ENCODE results near the gene KRT1.

The KRT1 gene

DNA sequence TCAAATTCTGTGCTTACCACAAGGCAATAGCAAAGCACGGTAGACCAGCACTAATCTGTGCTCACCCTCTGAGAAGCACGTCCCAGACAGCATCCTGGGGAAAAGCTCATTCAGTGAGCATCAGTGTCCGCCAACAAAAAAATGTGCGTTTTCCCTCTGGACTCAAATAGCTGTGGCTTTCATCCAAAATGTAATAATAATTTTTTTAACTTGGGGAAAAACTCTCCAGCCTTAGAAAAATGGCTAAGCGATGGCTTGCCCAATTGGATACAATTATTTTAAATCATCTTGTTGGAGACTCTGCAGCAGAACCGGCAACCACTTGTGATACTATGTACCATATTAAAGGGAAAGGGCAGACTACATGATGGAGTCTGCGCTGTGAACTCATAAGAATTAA lies 24.3 kb upstream of the KRT1 start:
- TF ChIP-seq GATA3 (IDR thresholded peaks at IDR 0.05; ENCODE audit: low read depth, low read length): no peak

DNA sequence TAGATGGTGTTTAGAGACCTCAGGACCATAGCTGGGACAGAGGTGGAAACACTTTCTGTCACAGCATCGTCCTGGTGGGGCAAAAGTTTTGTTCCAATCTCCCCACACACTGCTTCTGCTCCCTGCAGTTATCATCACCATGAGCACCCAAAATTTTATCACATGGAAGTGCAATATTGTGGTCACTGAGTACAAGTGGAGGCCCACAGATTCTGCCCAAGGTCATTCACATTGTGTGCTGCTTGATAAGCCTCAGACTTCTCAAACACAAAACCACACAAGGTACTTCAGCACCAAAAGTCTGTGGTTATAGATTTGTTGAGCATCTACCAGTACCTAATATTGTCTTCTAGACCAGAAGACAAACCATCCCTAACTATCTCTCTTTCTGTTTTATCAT lies 23.7 kb upstream of the KRT1 start:
- no peak for TF ChIP-seq GATA2 (IDR thresholded peaks at IDR 0.05; ENCODE audit: low read depth, low read length)
- no peak for TF ChIP-seq GATA3 (IDR thresholded peaks at IDR 0.05; ENCODE audit: low read depth, low read length)

DNA sequence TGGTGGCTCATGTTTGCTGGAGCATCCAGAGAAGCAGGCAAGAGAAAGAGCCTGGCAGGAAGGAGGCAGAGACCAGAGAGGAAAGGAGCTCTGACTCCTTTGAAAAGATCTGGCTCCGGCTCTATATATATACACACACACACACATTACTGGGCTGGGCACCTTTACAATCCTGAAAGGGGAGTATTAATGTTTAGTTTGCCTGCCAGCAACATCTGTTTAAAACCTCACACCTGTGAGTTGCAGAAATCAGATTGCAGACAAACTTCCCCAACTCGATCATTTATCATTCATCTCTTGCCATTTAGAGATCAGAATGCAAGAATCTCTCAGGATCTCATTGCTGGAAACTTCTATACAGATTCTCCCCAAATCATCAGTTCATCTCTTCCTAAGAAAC lies 23.2 kb upstream of the KRT1 start, which contains the start of gene KRT77:
Gene KRT77 (minus strand): TSS at position 101 of the 400 bp plus-strand sequence. CDS start 90 bp downstream, at position 11.
- no peak for TF ChIP-seq GATA2 (IDR thresholded peaks at IDR 0.05; ENCODE audit: low read depth, low read length)

DNA sequence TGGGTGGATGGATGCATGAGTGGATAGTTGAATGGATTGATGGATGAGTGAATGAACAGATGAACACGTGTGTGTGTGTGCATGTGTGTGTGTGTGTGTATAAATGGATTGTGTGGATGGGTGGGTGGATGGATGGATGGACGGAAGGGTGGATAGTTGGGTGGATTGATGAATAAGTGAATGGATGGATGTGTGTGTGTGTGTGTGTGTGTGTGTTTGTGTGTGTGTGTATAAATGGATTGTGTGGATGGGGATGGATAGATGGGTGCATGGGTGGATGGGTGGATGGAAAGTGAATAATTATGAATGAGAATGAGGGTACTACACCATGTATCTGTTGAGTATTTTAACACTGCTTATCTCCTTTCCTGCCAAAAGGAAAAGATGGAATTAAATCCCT lies 22.1 kb upstream of the KRT1 start:
- no peak for TF ChIP-seq GATA2 (IDR thresholded peaks at IDR 0.05; ENCODE audit: low read depth, low read length)
- TF ChIP-seq GATA3 (IDR thresholded peaks at IDR 0.05; ENCODE audit: low read depth, low read length): no peak

DNA sequence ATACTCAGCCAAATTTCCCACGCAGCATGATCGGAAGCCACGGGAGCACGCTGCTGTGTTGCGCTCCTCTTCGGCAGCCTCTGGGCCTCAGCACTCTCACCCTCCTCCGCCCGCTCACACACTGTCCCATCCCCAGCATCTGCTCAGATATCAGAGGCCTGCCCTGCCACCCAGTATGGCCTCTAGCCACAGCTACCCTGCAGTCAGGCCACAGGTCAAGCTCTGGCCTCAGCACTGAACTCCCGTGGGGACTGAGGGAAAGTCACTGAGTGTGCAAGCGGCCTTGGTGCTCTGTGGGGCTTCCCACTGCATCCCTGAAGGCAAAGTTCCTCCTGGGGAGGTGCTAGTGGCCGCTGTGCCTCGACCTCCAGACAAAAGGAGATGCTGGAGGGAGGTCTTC lies 21.1 kb upstream of the KRT1 start:
- TF ChIP-seq GATA2 (IDR thresholded peaks at IDR 0.05; ENCODE audit: low read depth, low read length) (no peak), GATA3 (IDR thresholded peaks at IDR 0.05; ENCODE audit: low read depth, low read length) (no peak)

DNA sequence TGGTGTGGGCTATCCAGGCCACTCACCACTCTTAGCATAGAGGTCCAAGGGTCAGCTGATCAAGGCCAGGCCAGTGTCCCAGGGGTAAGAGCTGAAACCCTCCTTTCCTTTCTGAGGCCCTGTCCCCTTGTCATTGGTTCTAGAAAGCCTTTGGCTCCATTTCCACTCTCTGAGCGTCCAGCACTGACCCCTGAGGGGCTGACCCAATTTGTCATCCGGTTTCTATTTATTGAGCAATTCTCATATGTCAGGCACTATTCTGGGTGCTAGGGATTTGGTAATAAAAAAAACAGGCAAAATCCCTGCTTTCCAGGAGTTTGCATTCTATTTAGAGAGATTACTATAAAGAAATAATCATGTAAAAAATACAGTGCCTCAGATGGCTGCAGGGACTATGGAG lies 19.8 kb upstream of the KRT1 start:
- TF ChIP-seq GATA2 (IDR thresholded peaks at IDR 0.05; ENCODE audit: low read depth, low read length) (no peak), GATA3 (IDR thresholded peaks at IDR 0.05; ENCODE audit: low read depth, low read length) (no peak)

DNA sequence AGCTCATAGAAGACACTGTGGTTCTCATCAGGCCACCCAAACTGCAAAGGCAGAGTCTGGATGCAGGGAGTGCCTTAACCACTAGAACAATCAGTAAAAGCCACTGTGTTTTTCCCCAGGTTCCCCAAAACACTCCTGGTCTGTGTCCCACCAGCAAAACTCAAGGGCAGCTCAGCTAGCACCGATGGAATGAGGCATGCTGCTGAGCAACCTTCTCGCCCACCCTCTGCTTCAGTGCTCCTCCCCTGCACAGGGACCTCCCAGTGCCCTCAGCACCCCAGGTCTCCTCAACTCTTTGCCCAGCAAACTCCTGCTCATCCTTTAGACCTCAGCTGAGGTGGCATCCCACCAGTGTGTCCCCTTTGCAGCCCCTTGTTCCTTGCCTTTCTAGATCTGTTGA lies 19.2 kb upstream of the KRT1 start:
- no peak for TF ChIP-seq GATA2 (IDR thresholded peaks at IDR 0.05; ENCODE audit: low read depth, low read length)
- no peak for TF ChIP-seq GATA3 (IDR thresholded peaks at IDR 0.05; ENCODE audit: low read depth, low read length)

DNA sequence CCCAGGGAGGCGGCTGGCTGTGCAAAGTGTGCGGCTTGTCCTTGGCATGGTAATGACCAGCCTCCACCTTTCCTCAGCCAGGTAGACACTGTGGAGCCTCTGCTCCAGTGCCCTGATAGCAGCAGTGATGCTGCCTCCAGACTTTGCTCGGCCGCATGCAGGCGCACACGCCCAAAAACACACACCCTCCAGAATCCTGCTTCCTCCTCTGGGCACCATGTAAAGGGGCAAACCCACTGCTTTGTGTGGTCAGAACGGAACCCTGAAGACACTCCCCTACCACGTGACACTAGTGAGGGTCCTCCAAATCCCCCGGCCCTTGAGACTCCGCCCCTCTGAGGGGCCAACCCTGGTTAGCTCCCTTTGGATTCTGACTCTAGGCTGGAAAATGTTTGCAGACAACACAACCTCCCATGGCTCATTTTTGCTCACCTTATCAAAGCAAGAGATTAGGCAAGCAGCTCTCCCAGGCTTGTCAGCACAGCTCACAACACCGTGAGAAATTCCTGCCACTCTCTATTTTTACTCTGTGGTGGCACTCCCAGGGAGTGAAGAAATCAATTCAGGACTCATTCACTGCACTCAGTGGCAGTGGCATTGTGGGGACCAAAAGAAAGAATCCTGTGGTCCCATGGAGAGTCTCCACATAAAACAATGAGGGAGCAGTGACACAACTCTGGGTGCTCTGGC lies 18.6 kb upstream of the KRT1 start:
- TF ChIP-seq GATA2 (IDR thresholded peaks at IDR 0.05; ENCODE audit: low read depth, low read length): no peak

DNA sequence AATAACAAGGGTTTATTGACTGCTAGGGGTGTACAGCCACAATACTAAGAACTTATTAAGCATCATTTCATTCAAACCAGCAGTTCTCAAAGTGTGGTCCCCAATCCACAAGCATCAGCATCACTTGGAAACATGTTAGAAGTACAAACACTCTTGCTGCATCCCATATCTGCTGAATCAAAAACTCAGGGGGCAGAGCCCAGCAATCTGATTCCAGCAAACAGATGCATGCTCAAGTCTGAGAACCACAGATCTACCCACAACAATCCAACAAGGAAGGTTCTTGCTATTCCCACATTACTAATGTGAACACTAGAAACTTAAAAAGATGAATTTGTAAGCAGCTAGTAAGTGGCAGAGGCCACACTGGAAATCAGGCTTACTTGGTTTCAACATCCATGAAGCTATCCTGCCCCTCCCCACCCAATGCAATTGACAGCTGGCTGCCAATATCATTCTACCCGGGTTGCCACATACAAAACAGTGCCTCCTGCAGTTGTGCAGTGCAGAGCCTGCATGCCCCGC lies 16.9 kb upstream of the KRT1 start:
- no peak for TF ChIP-seq GATA3 (IDR thresholded peaks at IDR 0.05; ENCODE audit: low read depth, low read length)

DNA sequence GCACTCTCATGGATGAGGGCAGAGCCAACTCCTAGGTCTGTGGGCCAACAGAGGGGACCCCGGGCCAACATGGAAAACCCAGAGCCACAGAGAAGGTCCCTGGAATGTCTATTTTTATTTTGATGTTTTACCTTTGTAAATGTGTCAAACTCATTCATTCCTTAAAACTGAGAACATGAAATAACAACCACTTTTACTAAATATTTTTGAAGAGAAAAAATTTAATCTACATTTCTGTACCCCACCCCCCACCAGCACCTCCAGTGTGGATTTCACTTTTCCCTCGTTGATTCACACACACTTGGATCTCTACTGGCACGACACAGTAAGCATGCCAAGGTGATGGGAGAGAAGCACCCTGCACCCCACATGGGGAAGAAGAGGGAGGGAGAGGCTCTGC lies 16.4 kb upstream of the KRT1 start:
- no peak for TF ChIP-seq GATA2 (IDR thresholded peaks at IDR 0.05; ENCODE audit: low read depth, low read length)
- no peak for TF ChIP-seq GATA3 (IDR thresholded peaks at IDR 0.05; ENCODE audit: low read depth, low read length)

DNA sequence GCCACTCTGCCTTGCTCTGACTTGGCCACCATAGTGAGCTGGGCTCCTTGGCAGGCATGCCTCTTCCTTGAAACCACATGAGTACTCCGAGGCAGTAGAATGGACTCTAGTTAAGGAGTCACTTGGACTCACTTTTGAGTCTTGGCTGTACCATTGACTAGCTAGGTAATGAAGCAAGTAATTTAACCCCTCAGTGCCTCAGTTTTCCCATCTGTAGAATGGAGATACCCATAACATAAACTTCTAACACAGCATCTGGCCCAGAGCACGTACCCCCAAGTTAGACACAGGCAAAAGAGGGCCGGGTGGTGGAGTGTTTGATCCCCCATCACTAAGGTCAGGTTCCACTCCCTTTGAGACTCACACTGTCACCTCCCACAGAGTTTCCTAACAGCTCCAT lies 14.8 kb upstream of the KRT1 start:
- TF ChIP-seq GATA3 (IDR thresholded peaks at IDR 0.05; ENCODE audit: low read depth, low read length) (no peak), GATA2 (IDR thresholded peaks at IDR 0.05; ENCODE audit: low read depth, low read length) (no peak)

DNA sequence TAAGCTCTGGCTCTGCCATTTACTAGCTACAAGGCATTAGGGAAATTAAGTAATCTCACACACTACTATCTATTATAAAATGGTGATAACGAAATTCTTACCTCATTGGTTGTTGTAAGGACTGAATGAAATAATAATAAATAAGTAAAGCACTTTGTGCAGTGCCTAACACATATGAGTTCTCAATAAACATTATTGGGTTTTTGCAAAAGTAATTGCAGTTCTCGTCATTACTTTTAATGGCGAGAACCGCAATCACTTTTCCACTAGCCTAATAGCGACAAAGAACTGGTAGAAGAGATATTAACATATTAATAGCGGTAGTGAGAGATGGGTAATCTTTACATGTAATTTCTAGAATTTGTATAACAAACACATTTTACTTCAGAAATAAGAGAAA lies 13.9 kb upstream of the KRT1 start:
- TF ChIP-seq GATA3 (IDR thresholded peaks at IDR 0.05; ENCODE audit: low read depth, low read length): no peak
- no peak for TF ChIP-seq GATA2 (IDR thresholded peaks at IDR 0.05; ENCODE audit: low read depth, low read length)

DNA sequence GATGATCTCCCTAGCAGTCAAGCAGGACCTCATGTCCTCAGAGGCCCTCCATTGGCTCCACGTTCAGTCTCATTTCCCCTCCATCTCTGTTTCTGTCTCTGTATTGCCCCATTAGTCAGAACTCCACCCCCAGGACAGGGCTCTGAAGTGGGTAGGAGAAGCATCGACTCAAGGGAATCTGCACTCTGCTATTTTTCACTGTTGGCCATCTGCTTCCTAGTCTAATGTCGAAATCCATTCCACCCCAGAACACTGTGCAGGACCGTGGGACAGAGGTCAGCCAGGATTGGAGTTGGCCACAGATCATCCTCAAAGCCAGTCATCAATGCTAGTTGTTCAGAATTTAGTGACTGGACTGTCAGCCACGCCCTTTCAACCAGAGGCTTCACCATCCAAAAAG lies 13.1 kb upstream of the KRT1 start:
- TF ChIP-seq GATA2 (IDR thresholded peaks at IDR 0.05; ENCODE audit: low read depth, low read length): no peak
- TF ChIP-seq GATA3 (IDR thresholded peaks at IDR 0.05; ENCODE audit: low read depth, low read length): no peak

DNA sequence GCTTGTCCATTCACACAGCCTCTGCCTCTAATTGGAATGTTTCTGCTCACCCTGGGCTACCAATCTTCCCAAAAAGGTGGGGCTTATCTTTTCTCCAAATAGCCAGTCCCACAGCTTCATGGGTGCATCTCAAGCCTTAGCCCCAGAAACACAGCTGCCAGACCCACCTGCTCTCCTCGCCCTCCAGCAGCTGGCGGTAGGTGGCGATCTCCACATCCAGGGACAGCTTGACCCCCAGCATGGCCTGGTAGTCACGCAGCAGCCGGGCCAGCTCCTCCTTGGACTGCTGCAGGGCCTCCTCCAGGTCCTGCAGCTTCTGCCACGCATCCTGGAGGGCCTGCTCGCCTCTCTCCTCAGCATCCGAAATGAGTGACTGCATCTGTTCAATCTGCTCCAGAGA lies 12.0 kb upstream of the KRT1 start:
- no peak for TF ChIP-seq GATA2 (IDR thresholded peaks at IDR 0.05; ENCODE audit: low read depth, low read length)

DNA sequence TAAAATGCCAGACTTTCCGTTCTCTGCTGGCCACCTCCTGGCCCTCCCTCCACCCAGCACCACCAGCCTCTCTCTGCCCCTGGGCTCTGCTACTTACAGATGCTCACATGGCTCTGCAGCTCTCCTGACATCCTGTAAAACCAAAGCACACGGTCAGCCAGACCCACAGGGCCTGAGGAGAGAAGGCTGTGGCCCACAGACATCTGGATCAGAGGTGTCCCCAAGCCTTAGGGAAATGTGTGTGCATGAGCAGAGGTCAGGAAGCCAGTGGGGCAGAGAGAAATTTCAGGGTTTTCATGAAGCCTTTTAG lies 11.6 kb upstream of the KRT1 start:
- TF ChIP-seq GATA2 (IDR thresholded peaks at IDR 0.05; ENCODE audit: low read depth, low read length) (no peak), GATA3 (IDR thresholded peaks at IDR 0.05; ENCODE audit: low read depth, low read length) (no peak)
